Measurements from ENCODE around the gene MX2. TPM values are rescaled to one million over a fixed set of nuclear protein-coding genes. Genes with fewer than 3 reads are reported as not detected.

Gene MX2
- total RNA-seq, 2 donors from 2014 or later: 1.7 to 4.9 TPM

DNA sequence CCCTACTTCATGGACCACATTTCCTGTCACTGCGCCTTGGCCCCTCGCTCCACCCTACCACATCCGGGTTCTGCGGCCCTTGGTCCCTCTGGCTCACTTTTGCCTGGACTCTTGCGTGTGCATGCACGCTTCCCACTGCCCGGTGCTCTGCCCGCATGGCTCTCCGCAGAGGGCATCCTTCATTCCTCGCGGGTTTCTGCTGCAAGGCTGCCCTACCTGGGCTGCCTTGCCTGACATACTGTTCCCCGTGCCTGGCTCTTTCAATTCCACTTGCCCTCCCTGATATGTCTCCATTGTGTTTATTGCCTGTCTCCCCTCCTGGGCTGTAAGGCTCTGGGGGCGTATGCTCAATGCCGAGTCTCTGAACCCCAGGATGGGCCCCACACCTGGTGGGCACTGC lies 26.4 kb downstream of the MX2 start:
- Histone ChIP-seq H3K27me3 (replicated peaks; ENCODE audit: insufficient read depth) (no peaks in the 10 kb centered on the region), H3K4me1 (replicated peaks) (no peaks in the 10 kb centered on the region), H3K9me3 (no peaks in the 10 kb centered on the region), H3K27ac (no peak overlapping the region), H3K4me3 (no peak overlapping the region), H3K36me3 (no peaks in the 10 kb centered on the region)
- DNase-seq (ENCODE audit: low spot score): no peak
- intact Hi-C loops (cut with DNase I): no loop called here
- WGBS: 94% methylated on average over 14 of the region's 14 CpGs
- no peak for TF ChIP-seq POLR2A (IDR thresholded peaks at IDR 0.05)
- TF ChIP-seq, protein P1, sequence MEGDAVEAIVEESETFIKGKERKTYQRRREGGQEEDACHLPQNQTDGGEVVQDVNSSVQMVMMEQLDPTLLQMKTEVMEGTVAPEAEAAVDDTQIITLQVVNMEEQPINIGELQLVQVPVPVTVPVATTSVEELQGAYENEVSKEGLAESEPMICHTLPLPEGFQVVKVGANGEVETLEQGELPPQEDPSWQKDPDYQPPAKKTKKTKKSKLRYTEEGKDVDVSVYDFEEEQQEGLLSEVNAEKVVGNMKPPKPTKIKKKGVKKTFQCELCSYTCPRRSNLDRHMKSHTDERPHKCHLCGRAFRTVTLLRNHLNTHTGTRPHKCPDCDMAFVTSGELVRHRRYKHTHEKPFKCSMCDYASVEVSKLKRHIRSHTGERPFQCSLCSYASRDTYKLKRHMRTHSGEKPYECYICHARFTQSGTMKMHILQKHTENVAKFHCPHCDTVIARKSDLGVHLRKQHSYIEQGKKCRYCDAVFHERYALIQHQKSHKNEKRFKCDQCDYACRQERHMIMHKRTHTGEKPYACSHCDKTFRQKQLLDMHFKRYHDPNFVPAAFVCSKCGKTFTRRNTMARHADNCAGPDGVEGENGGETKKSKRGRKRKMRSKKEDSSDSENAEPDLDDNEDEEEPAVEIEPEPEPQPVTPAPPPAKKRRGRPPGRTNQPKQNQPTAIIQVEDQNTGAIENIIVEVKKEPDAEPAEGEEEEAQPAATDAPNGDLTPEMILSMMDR (IDR thresholded peaks at IDR 0.05): no peak
- no peak for TF ChIP-seq POLR2AphosphoS5 (IDR thresholded peaks at IDR 0.05)

DNA sequence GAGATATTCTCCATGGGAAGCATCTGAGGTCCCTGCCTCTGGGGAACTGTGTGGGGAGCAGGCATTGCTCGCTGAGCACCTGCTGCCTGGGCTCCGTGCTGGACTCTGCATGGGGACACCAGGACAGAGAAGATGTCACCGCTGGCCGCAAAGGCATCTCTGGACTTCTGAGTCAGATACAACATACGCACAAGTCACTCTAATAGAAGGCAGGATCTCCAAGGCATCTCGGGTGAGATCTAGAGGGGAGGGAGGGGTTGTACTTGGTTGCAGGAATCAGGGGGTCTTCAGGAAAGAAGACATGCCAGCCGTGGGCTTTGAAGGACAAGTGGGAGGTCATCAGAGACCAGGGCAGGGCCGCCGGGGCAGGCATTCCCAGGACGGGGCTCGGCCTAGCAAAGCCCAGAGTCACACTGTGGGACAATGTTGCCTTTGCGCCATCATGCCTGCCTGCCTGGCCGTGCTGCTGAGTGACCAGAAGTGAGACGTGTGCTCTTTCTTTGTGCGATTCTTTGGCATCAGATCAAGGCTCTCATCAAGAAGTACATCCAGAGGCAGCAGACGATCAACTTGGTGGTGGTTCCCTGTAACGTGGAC lies 28.3 kb downstream of the MX2 start:
- DNase-seq (ENCODE audit: low spot score): no peak
- WGBS: 93% methylated on average over 17 of the region's 17 CpGs
- Histone ChIP-seq H3K9me3 (no peaks in the 10 kb centered on the region), H3K27ac (no peak overlapping the region), H3K27me3 (replicated peaks; ENCODE audit: insufficient read depth) (no peaks in the 10 kb centered on the region), H3K4me3 (no peak overlapping the region), H3K36me3 (no peaks in the 10 kb centered on the region), H3K4me1 (replicated peaks) (no peaks in the 10 kb centered on the region)
- intact Hi-C loops (cut with DNase I): no loop called here
- TF ChIP-seq POLR2A (IDR thresholded peaks at IDR 0.05): no peak
- TF ChIP-seq POLR2AphosphoS5 (IDR thresholded peaks at IDR 0.05): no peak
- TF ChIP-seq, protein P1 (IDR thresholded peaks at IDR 0.05): no peak

DNA sequence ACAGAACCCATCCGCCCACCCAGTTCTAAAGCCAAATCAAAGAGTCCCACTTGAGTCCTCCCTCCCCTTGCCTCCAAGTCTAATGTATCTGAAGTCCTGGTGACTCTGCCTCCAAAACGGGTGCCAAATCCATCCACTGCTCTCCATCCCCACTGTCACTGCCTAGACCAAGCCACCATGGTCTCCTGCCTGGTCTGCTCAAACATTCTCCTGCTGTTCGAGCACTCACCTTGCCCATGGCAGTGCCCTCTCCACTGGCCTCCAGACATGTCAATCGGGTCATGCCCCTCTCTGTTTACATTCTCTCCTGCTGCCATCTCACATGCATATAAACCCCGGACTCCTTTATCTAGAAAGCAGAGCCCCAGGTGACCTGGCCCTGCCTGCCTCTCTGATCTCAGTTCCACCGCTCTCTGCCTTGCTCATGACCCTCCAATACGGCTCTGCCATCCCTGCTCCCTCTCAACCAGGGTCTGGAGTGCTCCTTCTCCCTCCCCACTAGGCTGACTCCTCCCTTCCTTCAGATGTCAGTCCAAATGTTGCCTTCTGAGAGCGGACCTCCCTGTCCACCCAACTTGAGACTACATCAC lies 32.1 kb downstream of the MX2 start:
- Histone ChIP-seq H3K27ac (no peak overlapping the region), H3K4me1 (replicated peaks) (no peaks in the 10 kb centered on the region), H3K4me3 (no peak overlapping the region), H3K9me3 (no peaks in the 10 kb centered on the region), H3K27me3 (replicated peaks; ENCODE audit: insufficient read depth) (no peaks in the 10 kb centered on the region), H3K36me3 (no peaks in the 10 kb centered on the region)
- intact Hi-C loops (cut with DNase I): no loop called here
- DNase-seq (ENCODE audit: low spot score): no peak
- WGBS: 89% methylated on average over 8 of the region's 8 CpGs
- TF ChIP-seq, protein P1 (IDR thresholded peaks at IDR 0.05): no peak
- no peak for TF ChIP-seq POLR2A (IDR thresholded peaks at IDR 0.05)
- no peak for TF ChIP-seq POLR2AphosphoS5 (IDR thresholded peaks at IDR 0.05)

- Histone ChIP-seq H3K36me3 (no peaks in the 10 kb centered on the region), H3K27ac (peak overlapping the region in 1 of 2 donors; percentile 24), H3K4me1 (replicated peaks) (no peaks in the 10 kb centered on the region), H3K9me3 (no peaks in the 10 kb centered on the region), H3K4me3 (no peak overlapping the region), H3K27me3 (replicated peaks; ENCODE audit: insufficient read depth) (no peaks in the 10 kb centered on the region)
- 37% methylated on average over 7 of the region's 7 CpGs for WGBS
- intact Hi-C loops (cut with DNase I): no loop called here
- TF ChIP-seq POLR2A (IDR thresholded peaks at IDR 0.05) (no peak), POLR2AphosphoS5 (IDR thresholded peaks at IDR 0.05) (peak; percentile 26)
- DNase-seq (ENCODE audit: low spot score): peak; percentile 45
Measured at GRCh38 chr21:41396558-41397075, 34.8 kb downstream of the MX2 start.

GRCh38 chr21:41397471-41397891 lies 35.7 kb downstream of the MX2 start:
- TF ChIP-seq, protein P1 (IDR thresholded peaks at IDR 0.05): no peak
- no peak for TF ChIP-seq POLR2AphosphoS5 (IDR thresholded peaks at IDR 0.05)
- TF ChIP-seq POLR2A (IDR thresholded peaks at IDR 0.05): no peak
- Histone ChIP-seq H3K27me3 (replicated peaks; ENCODE audit: insufficient read depth) (no peaks in the 10 kb centered on the region), H3K4me1 (replicated peaks) (no peaks in the 10 kb centered on the region), H3K27ac (no peak overlapping the region), H3K9me3 (no peaks in the 10 kb centered on the region), H3K36me3 (no peaks in the 10 kb centered on the region), H3K4me3 (no peak overlapping the region)
- WGBS: 94% methylated on average over 7 of the region's 7 CpGs
- DNase-seq (ENCODE audit: low spot score): no peak
- intact Hi-C loops (cut with DNase I): no loop called here
